ENCODE data around the gene SYT17.

SYT17 gene

GRCh38 chr16:19175492-19176262 is 7.6 kb downstream of the SYT17 start:
- no peaks in the 10 kb centered on the region for H3K4me1 ChIP-seq (ENCODE audit: control insufficient read depth, insufficient read depth, low read length)
- TF ChIP-seq ZNF292 (tag by site-specific recombination; IDR thresholded peaks at IDR 0.05; ENCODE audit: borderline replicate concordance, low read depth) (no peak), ZNF558 (tag by site-specific recombination; IDR thresholded peaks at IDR 0.05) (no peak), ELK4 (IDR thresholded peaks at IDR 0.05; ENCODE audit: borderline replicate concordance, low read depth, low read length) (no peak)
- TF ChIP-seq, protein P1, sequence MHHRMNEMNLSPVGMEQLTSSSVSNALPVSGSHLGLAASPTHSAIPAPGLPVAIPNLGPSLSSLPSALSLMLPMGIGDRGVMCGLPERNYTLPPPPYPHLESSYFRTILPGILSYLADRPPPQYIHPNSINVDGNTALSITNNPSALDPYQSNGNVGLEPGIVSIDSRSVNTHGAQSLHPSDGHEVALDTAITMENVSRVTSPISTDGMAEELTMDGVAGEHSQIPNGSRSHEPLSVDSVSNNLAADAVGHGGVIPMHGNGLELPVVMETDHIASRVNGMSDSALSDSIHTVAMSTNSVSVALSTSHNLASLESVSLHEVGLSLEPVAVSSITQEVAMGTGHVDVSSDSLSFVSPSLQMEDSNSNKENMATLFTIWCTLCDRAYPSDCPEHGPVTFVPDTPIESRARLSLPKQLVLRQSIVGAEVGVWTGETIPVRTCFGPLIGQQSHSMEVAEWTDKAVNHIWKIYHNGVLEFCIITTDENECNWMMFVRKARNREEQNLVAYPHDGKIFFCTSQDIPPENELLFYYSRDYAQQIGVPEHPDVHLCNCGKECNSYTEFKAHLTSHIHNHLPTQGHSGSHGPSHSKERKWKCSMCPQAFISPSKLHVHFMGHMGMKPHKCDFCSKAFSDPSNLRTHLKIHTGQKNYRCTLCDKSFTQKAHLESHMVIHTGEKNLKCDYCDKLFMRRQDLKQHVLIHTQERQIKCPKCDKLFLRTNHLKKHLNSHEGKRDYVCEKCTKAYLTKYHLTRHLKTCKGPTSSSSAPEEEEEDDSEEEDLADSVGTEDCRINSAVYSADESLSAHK (tag by site-specific recombination; IDR thresholded peaks at IDR 0.05): no peak
- ChIA-PET POLR2A (interaction anchor here (0.6 kb wide), 1 partner anchor 715 kb away, joined by 4 read pairs; no protein-coding TSS in a partner anchor), CTCF (interaction anchor here (1.0 to 2.5 kb wide), 4 partner anchors 8 to 37 kb away, joined by 3 to 7 read pairs (median 5); partner anchors contain the start of gene SYT17)
- no peaks in the 10 kb centered on the region for H3K9me3 ChIP-seq (ENCODE audit: control insufficient read depth, insufficient read depth, low read depth, low read length)
- H3K4me3 ChIP-seq (ENCODE audit: low read depth, low read length): no peak overlapping the region
- no peak overlapping the region for H3K27ac ChIP-seq (ENCODE audit: extremely low read depth, low read depth, low read length)
- no peaks in the 10 kb centered on the region for H3K36me3 ChIP-seq (ENCODE audit: control insufficient read depth in 2 of 2, insufficient read depth in 1 of 2, low read length in 2 of 2)

DNA sequence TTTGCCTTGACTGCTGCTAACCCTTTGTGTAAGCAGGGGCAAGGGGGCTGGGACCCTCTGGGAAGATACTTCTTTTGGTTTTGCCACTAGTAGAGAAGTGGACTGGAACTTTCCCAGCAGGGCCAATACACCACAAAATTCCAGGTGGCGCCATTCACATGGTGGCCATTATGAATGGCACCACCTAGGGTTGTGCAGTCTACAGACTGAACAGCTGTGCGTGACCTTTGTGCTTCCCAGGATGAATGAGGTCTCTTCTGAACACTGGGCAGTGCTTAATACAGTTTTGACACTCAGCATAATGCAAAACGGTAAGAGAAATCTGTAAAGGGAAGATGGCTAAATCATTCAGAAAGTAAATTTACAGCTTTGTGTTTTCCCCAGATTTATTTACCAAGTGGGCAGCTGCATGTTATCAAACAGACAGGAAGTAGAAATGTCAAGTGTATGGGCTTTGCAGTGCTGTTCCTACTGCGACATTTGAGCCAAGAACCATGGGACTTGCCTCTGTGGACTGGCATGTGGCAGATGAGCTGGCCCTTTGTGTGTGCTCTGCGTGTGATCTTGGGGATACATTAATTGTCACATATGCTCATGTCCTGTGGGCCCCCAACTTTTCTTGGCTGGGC is 9.2 kb downstream of the SYT17 start:
- ChIA-PET CTCF (interaction anchor here (0.6 to 8.4 kb wide), 11 partner anchors 9 to 437 kb away, joined by 3 to 94 read pairs (median 4); partner anchors contain the start of gene SYT17), POLR2A (interaction anchor here (1.3 kb wide), 1 partner anchor 92 kb away, joined by 4 read pairs; no protein-coding TSS in a partner anchor)
- H3K4me3 ChIP-seq (ENCODE audit: low read depth, low read length): no peak overlapping the region
- no peak for TF ChIP-seq YY1 (tag by site-specific recombination; IDR thresholded peaks at IDR 0.05)
- no peak for TF ChIP-seq ZNF747 (tag by site-specific recombination; IDR thresholded peaks at IDR 0.05)
- TF ChIP-seq ZBTB6 (tag by site-specific recombination; IDR thresholded peaks at IDR 0.05): no peak
- no peak for TF ChIP-seq ZNF658 (tag by site-specific recombination; IDR thresholded peaks at IDR 0.05)
- TF ChIP-seq ZNF610 (tag by site-specific recombination; IDR thresholded peaks at IDR 0.05; ENCODE audit: borderline replicate concordance): no peak
- TF ChIP-seq ZNF76 (tag by site-specific recombination; IDR thresholded peaks at IDR 0.05; ENCODE audit: borderline replicate concordance, low read depth): no peak
- TF ChIP-seq PRDM10 (tag by site-specific recombination; IDR thresholded peaks at IDR 0.05): no peak
- TF ChIP-seq ZNF555 (tag by site-specific recombination; conservative IDR thresholded peaks at IDR 0.05): no peak
- TF ChIP-seq, protein P2, sequence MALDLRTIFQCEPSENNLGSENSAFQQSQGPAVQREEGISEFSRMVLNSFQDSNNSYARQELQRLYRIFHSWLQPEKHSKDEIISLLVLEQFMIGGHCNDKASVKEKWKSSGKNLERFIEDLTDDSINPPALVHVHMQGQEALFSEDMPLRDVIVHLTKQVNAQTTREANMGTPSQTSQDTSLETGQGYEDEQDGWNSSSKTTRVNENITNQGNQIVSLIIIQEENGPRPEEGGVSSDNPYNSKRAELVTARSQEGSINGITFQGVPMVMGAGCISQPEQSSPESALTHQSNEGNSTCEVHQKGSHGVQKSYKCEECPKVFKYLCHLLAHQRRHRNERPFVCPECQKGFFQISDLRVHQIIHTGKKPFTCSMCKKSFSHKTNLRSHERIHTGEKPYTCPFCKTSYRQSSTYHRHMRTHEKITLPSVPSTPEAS (tag by site-specific recombination; IDR thresholded peaks at IDR 0.05): no peak
- TF ChIP-seq ZNF184 (tag by site-specific recombination; IDR thresholded peaks at IDR 0.05): no peak
- TF ChIP-seq ZFP69B (tag by site-specific recombination; IDR thresholded peaks at IDR 0.05): no peak
- TF ChIP-seq ZNF175 (tag by site-specific recombination; IDR thresholded peaks at IDR 0.05): no peak
- no peak for TF ChIP-seq SCRT2 (tag by site-specific recombination; IDR thresholded peaks at IDR 0.05)
- no peak for TF ChIP-seq ZNF202 (tag by site-specific recombination; IDR thresholded peaks at IDR 0.05; ENCODE audit: borderline replicate concordance)
- no peak for TF ChIP-seq ZNF768 (tag by site-specific recombination; IDR thresholded peaks at IDR 0.05)
- no peak for TF ChIP-seq OVOL3 (tag by site-specific recombination; IDR thresholded peaks at IDR 0.05)
- TF ChIP-seq ZNF654 (tag by site-specific recombination; IDR thresholded peaks at IDR 0.05; ENCODE audit: low read depth): no peak
- no peak for TF ChIP-seq OSR2 (tag by site-specific recombination; IDR thresholded peaks at IDR 0.05)
- no peak for TF ChIP-seq ZNF777 (tag by site-specific recombination; IDR thresholded peaks at IDR 0.05; ENCODE audit: borderline replicate concordance)
- no peak overlapping the region for H3K27ac ChIP-seq (ENCODE audit: extremely low read depth, low read depth, low read length)
- H3K36me3 ChIP-seq (ENCODE audit: control insufficient read depth in 2 of 2, insufficient read depth in 1 of 2, low read length in 2 of 2): no peaks in the 10 kb centered on the region
- no peaks in the 10 kb centered on the region for H3K4me1 ChIP-seq (ENCODE audit: control insufficient read depth, insufficient read depth, low read length)
- H3K9me3 ChIP-seq (ENCODE audit: control insufficient read depth, insufficient read depth, low read depth, low read length): no peaks in the 10 kb centered on the region
